ENCODE measurements around the gene CMIP.

Gene CMIP

GRCh38 chr16:81451753-81452680 lies 7.4 kb downstream of the CMIP start:
- Histone ChIP-seq H3K4me3 (ENCODE audit: low read depth, low read length) (no peak overlapping the region), H3K27me3 (replicated peaks) (no peaks in the 10 kb centered on the region), H3K36me3 (replicated peaks) (no peaks in the 10 kb centered on the region), H3K27ac (no peak overlapping the region)
- in situ Hi-C loops (cut with HindIII; ENCODE audit: low pct_ligation_motif_present, low sequenced_read_pairs), result no loop called here
- DNase-seq, result no peak
- no peak for TF ChIP-seq CTCF (IDR thresholded peaks at IDR 0.05; ENCODE audit: low read depth, low read length, missing control alignments)

- no peak overlapping the region for H3K4me3 ChIP-seq (ENCODE audit: low read depth, low read length)
- TF ChIP-seq CTCF (IDR thresholded peaks at IDR 0.05; ENCODE audit: low read depth, low read length, missing control alignments), result no peak
- no peaks in the 10 kb centered on the region for H3K36me3 ChIP-seq (replicated peaks)
- no peak for DNase-seq
- in situ Hi-C loops (cut with HindIII; ENCODE audit: low pct_ligation_motif_present, low sequenced_read_pairs), result no loop called here
- H3K27me3 ChIP-seq (replicated peaks), result no peaks in the 10 kb centered on the region
- H3K27ac ChIP-seq, result no peak overlapping the region
These were observed 8.6 kb downstream of the CMIP start for GRCh38 chr16:81453091-81453728.

DNA sequence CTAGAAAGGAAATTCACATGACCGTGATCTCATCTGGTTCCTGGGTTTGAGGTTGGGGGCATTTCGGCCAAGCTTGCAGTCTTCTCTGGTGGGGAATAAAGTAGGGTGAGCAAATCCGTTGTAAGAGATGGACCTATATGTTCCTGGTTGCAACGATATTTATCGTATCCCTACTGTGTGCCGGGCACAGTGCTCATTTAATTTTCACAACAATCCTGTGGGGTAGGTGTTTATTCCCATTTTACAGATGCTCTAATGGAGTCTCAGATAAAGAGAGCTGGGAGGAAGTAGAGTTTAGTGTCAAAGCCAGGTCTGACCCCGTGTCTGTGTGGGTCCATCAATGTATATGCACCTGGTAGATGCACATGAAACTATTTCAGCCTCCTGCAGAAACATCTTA lies 9.4 kb downstream of the CMIP start:
- in situ Hi-C loops (cut with HindIII; ENCODE audit: low pct_ligation_motif_present, low sequenced_read_pairs), result no loop called here
- H3K27ac ChIP-seq, result no peak overlapping the region
- no peaks in the 10 kb centered on the region for H3K27me3 ChIP-seq (replicated peaks)
- no peak overlapping the region for H3K4me3 ChIP-seq (ENCODE audit: low read depth, low read length)
- H3K36me3 ChIP-seq (replicated peaks), result no peaks in the 10 kb centered on the region
- no peak for TF ChIP-seq CTCF (IDR thresholded peaks at IDR 0.05; ENCODE audit: low read depth, low read length, missing control alignments)
- DNase-seq, result no peak

DNA sequence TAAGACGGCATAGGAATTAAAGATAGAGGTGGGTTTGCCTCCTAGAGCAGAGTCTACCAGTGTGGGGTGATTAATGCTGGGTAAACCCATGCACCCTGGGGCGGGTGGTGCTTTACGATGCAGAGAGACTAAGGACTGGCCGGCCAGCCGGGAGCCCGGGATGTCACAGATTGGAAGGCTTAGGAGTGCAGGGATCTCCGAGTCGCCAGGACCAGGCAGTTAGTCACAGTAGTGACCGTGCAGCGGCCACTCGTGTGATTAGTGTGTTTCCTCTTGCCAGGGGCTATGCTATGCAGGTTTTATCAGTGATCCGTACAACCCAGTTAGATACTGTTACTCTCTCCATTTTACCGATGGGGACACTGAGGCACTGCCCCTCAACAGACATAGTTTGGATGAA lies 10.4 kb downstream of the CMIP start:
- Histone ChIP-seq H3K27me3 (replicated peaks) (no peaks in the 10 kb centered on the region), H3K27ac (no peak overlapping the region), H3K36me3 (replicated peaks) (no peaks in the 10 kb centered on the region), H3K4me3 (ENCODE audit: low read depth, low read length) (no peak overlapping the region)
- no peak for TF ChIP-seq CTCF (IDR thresholded peaks at IDR 0.05; ENCODE audit: low read depth, low read length, missing control alignments)
- DNase-seq, result no peak
- in situ Hi-C loops (cut with HindIII; ENCODE audit: low pct_ligation_motif_present, low sequenced_read_pairs), result no loop called here

DNA sequence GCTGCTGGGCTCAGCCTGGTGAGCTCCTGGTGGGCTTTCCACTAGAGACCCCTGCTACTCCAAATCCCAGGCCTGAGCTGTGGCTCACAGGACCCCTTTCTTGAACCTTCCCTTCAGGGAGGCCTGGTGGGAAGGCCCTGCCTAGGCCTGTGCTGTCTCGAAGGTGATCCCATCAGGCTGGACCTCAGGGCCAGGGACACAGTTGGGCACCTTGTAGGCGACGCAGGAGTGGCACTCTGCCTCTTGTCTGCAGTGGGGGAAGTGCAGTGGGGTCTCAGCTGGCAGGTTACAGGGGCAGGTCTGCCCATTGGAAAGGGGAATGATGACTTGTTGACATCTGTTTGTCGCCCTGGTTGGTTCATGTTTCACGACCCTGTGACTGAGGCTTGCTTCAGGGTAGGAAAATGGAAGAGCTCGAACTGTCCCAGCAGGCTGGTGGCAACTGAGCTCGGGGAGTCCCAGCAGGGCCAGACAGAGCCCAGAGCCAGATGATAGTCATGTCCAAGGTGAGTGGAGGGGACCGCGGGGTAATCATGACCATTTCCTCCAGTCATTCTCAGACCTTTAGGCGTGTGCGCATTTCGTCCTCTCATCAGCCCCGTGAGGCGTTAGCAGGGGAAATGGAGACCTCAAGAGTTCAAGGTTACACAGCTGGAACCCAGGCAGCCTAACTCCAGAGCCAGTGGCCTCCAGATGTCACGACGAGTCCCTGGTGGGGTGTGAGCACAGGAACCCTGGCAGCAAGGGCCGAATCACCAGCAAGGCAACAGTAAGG lies 11.3 kb downstream of the CMIP start:
- H3K36me3 ChIP-seq (replicated peaks), result no peaks in the 10 kb centered on the region
- no peak overlapping the region for H3K27ac ChIP-seq
- in situ Hi-C loops (cut with HindIII; ENCODE audit: low pct_ligation_motif_present, low sequenced_read_pairs), result no loop called here
- no peak for TF ChIP-seq CTCF (IDR thresholded peaks at IDR 0.05; ENCODE audit: low read depth, low read length, missing control alignments)
- DNase-seq, result no peak
- H3K27me3 ChIP-seq (replicated peaks), result no peaks in the 10 kb centered on the region
- no peak overlapping the region for H3K4me3 ChIP-seq (ENCODE audit: low read depth, low read length)
